Gastroesophageal sphincter (tissue), 4 donors: ENCODE results near the gene CDC42EP5. TPM values are rescaled to one million over a fixed set of nuclear protein-coding genes. Genes with fewer than 3 reads are reported as not detected.

ENCODE experiments used
- ATAC-seq: fragments of 150-250 bp; one replicate; pipeline ENCODE4 v1.9.1; 2016; ENCODE audit warnings: mild to moderate bottlenecking, moderate library complexity
- H3K27ac ChIP-seq, 4 donors: fragments of 200-600 bp; sonication (generic) in 3 of 4; 1 replicate in 3 of 4; 2 replicates in 1 of 4; pipeline ENCODE4 v1.5.1; 2016 to 2019
- H3K27me3 ChIP-seq: fragments of 200-600 bp; sonication (generic); one replicate; pipeline ENCODE4 v1.5.1; 2019
- H3K36me3 ChIP-seq, 2 donors: fragments of 200-600 bp; sonication (generic); one replicate each; pipeline ENCODE4 v1.5.1; 2019; ENCODE audit warnings: control low read depth in 1 of 2
- H3K4me1 ChIP-seq, 3 donors: fragments of 200-600 bp; sonication (generic); 1 replicate in 2 of 3; 2 replicates in 1 of 3; pipeline ENCODE4 v1.5.1; 2016 to 2019; ENCODE audit warnings: control low read depth in 2 of 3
- H3K4me3 ChIP-seq, 2 donors: fragments of 200-600 bp; sonication (generic); one replicate each; pipeline ENCODE4 v1.5.1; 2019; ENCODE audit warnings: mild to moderate bottlenecking in 1 of 2, moderate library complexity in 1 of 2
- H3K9me3 ChIP-seq, 3 donors: fragments of 200-600 bp; sonication (generic); one replicate each; pipeline ENCODE4 v1.5.1; 2017 to 2019; ENCODE audit warnings: control low read depth in 2 of 3
- EP300 ChIP-seq: sonication (generic); formaldehyde crosslinking; IDR thresholded peaks from one replicate; pipeline ENCODE4 v1.6.1; 2017; ENCODE audit warnings: antibody characterized with exemption, mild to moderate bottlenecking
- POLR2A ChIP-seq, 2 donors: fragments of 450-650 bp; IDR thresholded peaks; one replicate each; pipeline ENCODE4 v1.6.1; 2017; ENCODE audit warnings: antibody characterized with exemption in 2 of 2, mild to moderate bottlenecking in 2 of 2, moderate library complexity in 1 of 2
- POLR2AphosphoS5 ChIP-seq: sonication (generic); formaldehyde crosslinking; IDR thresholded peaks from one replicate; pipeline ENCODE4 v1.6.1; 2017; ENCODE audit warnings: antibody characterized with exemption
- WGBS, 2 donors: methylation state at CpG; one replicate each; pipeline ENCODE4 v1.1.5; 2018; ENCODE audit warnings: low coverage in 1 of 2; 5-methylcytosine and 5-hydroxymethylcytosine counted together
- total RNA-seq, 4 donors: library from RNA; depleted of rRNA; stranded (reverse); fragments of >200 nt; gene quantifications; one replicate each; pipeline ENCODE4 v1.1.0, GENCODE V29; 2016
- TF ChIP-seq, protein P1 (sequence below), 4 experiments: fragments of 200-600 bp in 2 of 4; fragments of 450-650 bp in 2 of 4; sonication (generic) in 1 of 4; IDR thresholded peaks; one replicate each; pipeline ENCODE4 v1.5.1; 2017 to 2019; ENCODE audit warnings: antibody characterized with exemption in 4 of 4, mild to moderate bottlenecking in 2 of 4, moderate library complexity in 2 of 4

The CDC42EP5 gene
- total RNA-seq, 4 donors from 2014 or later, result 4.2 to 24.1 (median 12.8) TPM

DNA sequence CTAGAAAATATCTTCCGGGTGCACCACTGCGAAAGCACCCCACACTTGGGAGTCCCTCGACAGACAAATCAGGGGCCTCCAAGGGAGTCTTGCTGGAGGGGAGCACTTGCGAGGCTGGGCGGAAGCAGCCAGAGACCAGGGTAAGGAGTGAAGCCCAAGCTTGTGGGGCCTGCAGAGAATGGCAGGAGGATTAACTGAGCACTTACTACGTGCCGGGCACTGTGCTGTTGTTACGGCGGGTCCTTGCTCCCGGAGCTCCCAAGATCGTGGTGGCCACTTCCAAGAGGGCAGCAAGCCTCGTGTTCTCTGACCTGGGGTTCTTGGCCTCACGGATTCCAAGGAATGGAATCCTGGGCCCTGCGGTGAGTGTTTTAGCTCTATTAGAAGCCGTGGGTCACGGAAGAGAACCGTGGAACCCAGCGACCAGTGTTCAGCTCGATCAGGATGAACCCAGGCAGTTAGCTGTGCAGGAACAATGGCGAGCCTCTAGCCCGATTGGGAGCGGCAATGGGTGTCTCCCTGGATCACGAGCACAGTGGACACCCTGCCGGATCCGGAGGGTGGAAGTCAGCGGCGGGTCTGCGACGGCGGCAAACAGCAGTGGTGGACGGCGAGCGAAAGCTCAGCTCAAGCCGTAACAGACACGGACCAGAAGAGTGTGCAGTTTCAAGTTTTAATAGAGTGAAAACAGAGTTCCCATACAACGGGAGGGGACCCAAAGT lies 48.3 kb downstream of the CDC42EP5 start:
- WGBS, 2 donors, result 65 to 85% methylated on average over 4 to 10 of the region's 36 CpGs
- no peak for ATAC-seq
- peaks cover 95% of the 10 kb centered on the region for H3K27me3 ChIP-seq

DNA sequence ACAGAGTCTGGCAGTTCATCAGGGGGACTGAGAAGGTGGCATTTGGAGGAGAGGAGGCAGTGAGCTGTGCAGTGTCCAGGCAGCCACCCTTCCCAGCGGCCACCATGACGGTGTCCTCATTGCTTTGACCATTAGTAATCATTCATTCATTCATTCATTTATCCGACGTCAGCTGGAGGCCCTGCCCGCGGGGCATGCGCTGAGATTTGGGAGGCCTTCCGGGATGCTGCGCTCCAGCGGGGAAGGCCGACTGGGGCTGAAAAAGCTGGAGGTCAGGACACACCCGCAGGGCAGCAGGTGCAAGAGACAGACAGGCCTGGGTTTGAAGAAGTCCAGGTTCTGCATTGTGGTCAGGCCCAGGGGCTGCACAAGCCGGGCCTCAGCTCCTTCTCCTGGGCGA lies 48.9 kb downstream of the CDC42EP5 start:
- Histone ChIP-seq H3K9me3 (no peaks in the 10 kb centered on the region), H3K27ac (no peak overlapping the region), H3K27me3 (peaks cover 95% of the 10 kb centered on the region), H3K4me3 (no peak overlapping the region), H3K36me3 (no peaks in the 10 kb centered on the region), H3K4me1 (peaks cover 0 to 14% (median 0%) of the 10 kb centered on the region in 3 donors)
- 79 to 86% methylated on average over 3 to 5 of the region's 14 CpGs for WGBS, 2 donors
- no peak for ATAC-seq
- TF ChIP-seq, protein P1, sequence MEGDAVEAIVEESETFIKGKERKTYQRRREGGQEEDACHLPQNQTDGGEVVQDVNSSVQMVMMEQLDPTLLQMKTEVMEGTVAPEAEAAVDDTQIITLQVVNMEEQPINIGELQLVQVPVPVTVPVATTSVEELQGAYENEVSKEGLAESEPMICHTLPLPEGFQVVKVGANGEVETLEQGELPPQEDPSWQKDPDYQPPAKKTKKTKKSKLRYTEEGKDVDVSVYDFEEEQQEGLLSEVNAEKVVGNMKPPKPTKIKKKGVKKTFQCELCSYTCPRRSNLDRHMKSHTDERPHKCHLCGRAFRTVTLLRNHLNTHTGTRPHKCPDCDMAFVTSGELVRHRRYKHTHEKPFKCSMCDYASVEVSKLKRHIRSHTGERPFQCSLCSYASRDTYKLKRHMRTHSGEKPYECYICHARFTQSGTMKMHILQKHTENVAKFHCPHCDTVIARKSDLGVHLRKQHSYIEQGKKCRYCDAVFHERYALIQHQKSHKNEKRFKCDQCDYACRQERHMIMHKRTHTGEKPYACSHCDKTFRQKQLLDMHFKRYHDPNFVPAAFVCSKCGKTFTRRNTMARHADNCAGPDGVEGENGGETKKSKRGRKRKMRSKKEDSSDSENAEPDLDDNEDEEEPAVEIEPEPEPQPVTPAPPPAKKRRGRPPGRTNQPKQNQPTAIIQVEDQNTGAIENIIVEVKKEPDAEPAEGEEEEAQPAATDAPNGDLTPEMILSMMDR (IDR thresholded peaks at IDR 0.05), result no peak
- TF ChIP-seq POLR2AphosphoS5 (no peak), POLR2A (IDR thresholded peaks at IDR 0.05) (no peak), EP300 (no peak)

More for the DNA sequence above, 48.3 kb downstream of the CDC42EP5 start:
- Histone ChIP-seq H3K9me3 (no peaks in the 10 kb centered on the region), H3K27ac (no peak overlapping the region), H3K4me3 (no peak overlapping the region), H3K4me1 (peaks cover 0 to 16% (median 0%) of the 10 kb centered on the region in 3 donors), H3K36me3 (no peaks in the 10 kb centered on the region)
- TF ChIP-seq, protein P1 (IDR thresholded peaks at IDR 0.05), result no peak
- TF ChIP-seq EP300 (no peak), POLR2A (IDR thresholded peaks at IDR 0.05) (no peak), POLR2AphosphoS5 (no peak)

DNA sequence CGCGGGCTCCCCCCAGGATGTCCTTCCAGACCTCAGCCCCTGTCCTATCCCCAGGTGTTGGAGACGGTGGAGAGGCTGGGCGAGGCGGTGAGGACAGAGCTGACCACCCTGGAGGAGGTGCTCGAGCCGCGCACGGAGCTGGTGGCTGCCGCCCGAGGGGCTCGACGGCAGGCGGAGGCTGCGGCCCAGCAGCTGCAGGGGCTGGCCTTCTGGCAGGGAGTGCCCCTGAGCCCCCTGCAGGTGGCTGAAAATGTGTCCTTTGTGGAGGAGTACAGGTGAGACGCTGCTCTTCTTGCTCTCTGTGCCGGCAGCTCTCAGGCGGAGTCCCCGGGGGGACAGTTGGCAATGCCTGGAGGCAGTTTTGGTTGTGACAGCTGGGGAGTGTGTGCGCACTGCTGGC lies 51.0 kb downstream of the CDC42EP5 start:
- TF ChIP-seq EP300 (no peak), POLR2A (IDR thresholded peaks at IDR 0.05) (no peak)
- H3K27me3 ChIP-seq, result peaks cover 96% of the 10 kb centered on the region
- H3K4me1 ChIP-seq, result peaks cover 0 to 23% (median 0%) of the 10 kb centered on the region in 3 donors
- 75% methylated on average over 2 of the region's 20 CpGs; no CpG with 5 or more reads in 1 of the 2 donors for WGBS, 2 donors
- H3K4me3 ChIP-seq, result no peak overlapping the region
- ATAC-seq, result no peak
- no peaks in the 10 kb centered on the region for H3K9me3 ChIP-seq
- no peak overlapping the region for H3K27ac ChIP-seq
- no peaks in the 10 kb centered on the region for H3K36me3 ChIP-seq

DNA sequence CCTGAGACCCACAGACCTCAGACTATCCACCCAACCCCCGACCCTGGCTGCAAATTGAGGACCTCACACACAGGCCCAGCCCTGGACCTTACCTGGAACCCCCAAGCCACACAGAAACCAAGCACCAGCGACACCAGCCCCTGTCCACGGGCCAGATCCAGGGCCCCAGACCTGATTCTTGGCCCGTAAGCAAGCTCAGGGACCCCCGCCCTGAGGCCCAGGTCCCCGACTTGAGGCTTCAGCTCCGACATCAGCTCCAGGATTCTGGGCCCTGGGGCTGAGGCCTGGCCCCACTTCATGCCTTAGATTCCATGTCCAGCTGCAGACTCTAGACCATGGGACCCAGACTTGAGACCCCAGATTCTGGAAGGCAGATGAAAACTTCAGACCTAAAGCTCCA lies 51.6 kb downstream of the CDC42EP5 start:
- peak overlapping the region in 2 of 4 donors; percentile 26 to 75 for H3K27ac ChIP-seq
- TF ChIP-seq EP300, result no peak
- no peak for TF ChIP-seq POLR2AphosphoS5
- TF ChIP-seq, protein P1 (IDR thresholded peaks at IDR 0.05), result no peak
- no peak for TF ChIP-seq POLR2A (IDR thresholded peaks at IDR 0.05)
- H3K4me1 ChIP-seq, result peaks cover 0 to 23% (median 0%) of the 10 kb centered on the region in 3 donors
- H3K27me3 ChIP-seq, result peaks cover 98% of the 10 kb centered on the region
- H3K36me3 ChIP-seq, result no peaks in the 10 kb centered on the region
- H3K9me3 ChIP-seq, result no peaks in the 10 kb centered on the region
- no peak for ATAC-seq
- H3K4me3 ChIP-seq, result no peak overlapping the region
- 67% methylated on average over 1 of the region's 7 CpGs; no CpG with 5 or more reads in 1 of the 2 donors for WGBS, 2 donors

DNA sequence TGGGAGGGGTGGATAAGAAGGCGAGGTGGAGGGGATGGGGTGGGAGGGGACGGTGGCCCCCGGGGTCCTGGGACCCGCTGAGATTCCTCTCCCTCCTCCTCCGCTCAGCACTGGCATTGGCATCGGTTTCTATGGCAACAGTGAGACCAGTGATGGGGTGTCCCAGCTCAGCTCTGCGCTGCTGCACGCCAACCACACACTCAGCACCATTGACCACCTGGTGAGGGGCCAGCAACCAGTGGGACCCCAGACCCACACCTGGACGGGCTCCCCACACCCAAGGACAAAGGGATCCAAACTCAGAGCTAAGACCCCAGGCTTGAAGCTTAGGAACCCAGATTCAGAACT lies 52.0 kb downstream of the CDC42EP5 start:
- H3K36me3 ChIP-seq, result no peaks in the 10 kb centered on the region
- peak overlapping the region in 1 of 2 donors; percentile 23 for H3K4me3 ChIP-seq
- ATAC-seq, result no peak
- WGBS, 2 donors, result no CpG with 5 or more reads among the region's 9 CpGs
- peaks cover 98% of the 10 kb centered on the region for H3K27me3 ChIP-seq
- H3K9me3 ChIP-seq, result no peaks in the 10 kb centered on the region
- peaks cover 0 to 23% (median 0%) of the 10 kb centered on the region in 3 donors for H3K4me1 ChIP-seq
- TF ChIP-seq POLR2A (IDR thresholded peaks at IDR 0.05), result no peak
- TF ChIP-seq, protein P1 (IDR thresholded peaks at IDR 0.05), result no peak
- no peak for TF ChIP-seq POLR2AphosphoS5
- H3K27ac ChIP-seq, result peak overlapping the region in 3 of 4 donors; percentile 11 to 75 (median 26)
